Transverse colon (tissue), 4 donors: ENCODE measurements around the gene DCPS.

Experiments
- POLR2A ChIP-seq: fragments of 450-650 bp; IDR thresholded peaks from one replicate; pipeline ENCODE4 v1.6.1; 2016; ENCODE audit warnings: antibody characterized with exemption, mild to moderate bottlenecking, moderate library complexity
- POLR2AphosphoS5 ChIP-seq, 3 donors: sonication (generic); formaldehyde crosslinking; IDR thresholded peaks; one replicate each; pipeline ENCODE4 v1.6.1; 2016; ENCODE audit warnings: antibody characterized with exemption in 3 of 3
- TF ChIP-seq, protein P1 (sequence below), 5 experiments: fragments of 200-600 bp in 3 of 5; fragments of 450-650 bp in 2 of 5; sonication (generic) in 3 of 5; IDR thresholded peaks; 1 replicate in 2 of 5; 2 replicates in 3 of 5; pipeline ENCODE4 v1.5.1; 2016 to 2017; ENCODE audit warnings: antibody characterized with exemption in 5 of 5, inconsistent platforms in 3 of 5, mild to moderate bottlenecking in 2 of 5, moderate library complexity in 1 of 5

DNA sequence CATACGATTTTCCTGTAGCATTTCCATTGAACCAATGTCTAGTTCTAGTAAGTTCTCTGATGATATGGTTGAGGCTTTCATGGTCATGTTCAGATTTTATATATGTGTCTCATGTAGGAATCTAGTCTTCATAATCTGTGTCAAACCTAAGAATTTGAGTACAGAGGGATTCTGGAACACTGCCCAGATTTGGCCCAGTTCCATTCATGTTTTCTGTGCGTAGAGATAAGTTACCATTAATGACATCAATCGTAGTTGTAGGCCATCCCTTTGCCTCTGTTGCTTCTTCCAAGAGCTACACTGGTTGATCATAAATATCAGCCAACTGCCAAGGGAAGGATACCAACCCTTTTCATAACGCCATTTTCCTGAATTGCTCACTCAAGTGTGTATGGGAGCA is 74.9 kb downstream of the DCPS start:
- TF ChIP-seq, protein P1, sequence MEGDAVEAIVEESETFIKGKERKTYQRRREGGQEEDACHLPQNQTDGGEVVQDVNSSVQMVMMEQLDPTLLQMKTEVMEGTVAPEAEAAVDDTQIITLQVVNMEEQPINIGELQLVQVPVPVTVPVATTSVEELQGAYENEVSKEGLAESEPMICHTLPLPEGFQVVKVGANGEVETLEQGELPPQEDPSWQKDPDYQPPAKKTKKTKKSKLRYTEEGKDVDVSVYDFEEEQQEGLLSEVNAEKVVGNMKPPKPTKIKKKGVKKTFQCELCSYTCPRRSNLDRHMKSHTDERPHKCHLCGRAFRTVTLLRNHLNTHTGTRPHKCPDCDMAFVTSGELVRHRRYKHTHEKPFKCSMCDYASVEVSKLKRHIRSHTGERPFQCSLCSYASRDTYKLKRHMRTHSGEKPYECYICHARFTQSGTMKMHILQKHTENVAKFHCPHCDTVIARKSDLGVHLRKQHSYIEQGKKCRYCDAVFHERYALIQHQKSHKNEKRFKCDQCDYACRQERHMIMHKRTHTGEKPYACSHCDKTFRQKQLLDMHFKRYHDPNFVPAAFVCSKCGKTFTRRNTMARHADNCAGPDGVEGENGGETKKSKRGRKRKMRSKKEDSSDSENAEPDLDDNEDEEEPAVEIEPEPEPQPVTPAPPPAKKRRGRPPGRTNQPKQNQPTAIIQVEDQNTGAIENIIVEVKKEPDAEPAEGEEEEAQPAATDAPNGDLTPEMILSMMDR (IDR thresholded peaks at IDR 0.05): no peak
- TF ChIP-seq POLR2AphosphoS5 (IDR thresholded peaks at IDR 0.05): no peak
- no peak for TF ChIP-seq POLR2A
